ENCODE measurements around the gene RPL7L1. TPM values are rescaled to one million over a fixed set of nuclear protein-coding genes. Genes with fewer than 3 reads are reported as not detected.

The RPL7L1 gene
- total and polyA plus RNA-seq, 2 of the 13 experiments (the other 11 are each of a cell fraction or from before 2014, with no cell fraction given), result 51.6 to 179 TPM

GRCh38 chr6:42890311-42891198 is 11.1 kb downstream of the RPL7L1 start (continued):
- peak; percentile 98 for TF ChIP-seq ARID4A (CRISPR knock-in tag; IDR thresholded peaks at IDR 0.05; ENCODE audit: borderline replicate concordance)
- TF ChIP-seq ZNF160 (CRISPR knock-in tag; IDR thresholded peaks at IDR 0.05), result peak; percentile 84
- TF ChIP-seq ZFP91 (CRISPR knock-in tag; IDR thresholded peaks at IDR 0.05; ENCODE audit: borderline replicate concordance), result peak; percentile 98
- peak; percentile 19 for TF ChIP-seq PHF5A (CRISPR knock-in tag; IDR thresholded peaks at IDR 0.05; ENCODE audit: low read depth, unreplicated experiment)
- TF ChIP-seq FLYWCH1 (CRISPR knock-in tag; IDR thresholded peaks at IDR 0.05), result peak; percentile 85; the same call in 1 of the 2 replicates
- TF ChIP-seq ZNF367 (CRISPR knock-in tag; IDR thresholded peaks at IDR 0.05; ENCODE audit: borderline replicate concordance), result peak; percentile 67; the same call in 1 of the 2 replicates
- TF ChIP-seq ZNF276 (CRISPR knock-in tag; IDR thresholded peaks at IDR 0.05; ENCODE audit: low read depth), result peak; percentile 96
- TF ChIP-seq NFE2 (CRISPR knock-in tag; IDR thresholded peaks at IDR 0.05), result no peak
- TF ChIP-seq ZNF883 (CRISPR knock-in tag; IDR thresholded peaks at IDR 0.05; ENCODE audit: not compliant biosample characterization), result peak; percentile 96
- TF ChIP-seq, protein P1, sequence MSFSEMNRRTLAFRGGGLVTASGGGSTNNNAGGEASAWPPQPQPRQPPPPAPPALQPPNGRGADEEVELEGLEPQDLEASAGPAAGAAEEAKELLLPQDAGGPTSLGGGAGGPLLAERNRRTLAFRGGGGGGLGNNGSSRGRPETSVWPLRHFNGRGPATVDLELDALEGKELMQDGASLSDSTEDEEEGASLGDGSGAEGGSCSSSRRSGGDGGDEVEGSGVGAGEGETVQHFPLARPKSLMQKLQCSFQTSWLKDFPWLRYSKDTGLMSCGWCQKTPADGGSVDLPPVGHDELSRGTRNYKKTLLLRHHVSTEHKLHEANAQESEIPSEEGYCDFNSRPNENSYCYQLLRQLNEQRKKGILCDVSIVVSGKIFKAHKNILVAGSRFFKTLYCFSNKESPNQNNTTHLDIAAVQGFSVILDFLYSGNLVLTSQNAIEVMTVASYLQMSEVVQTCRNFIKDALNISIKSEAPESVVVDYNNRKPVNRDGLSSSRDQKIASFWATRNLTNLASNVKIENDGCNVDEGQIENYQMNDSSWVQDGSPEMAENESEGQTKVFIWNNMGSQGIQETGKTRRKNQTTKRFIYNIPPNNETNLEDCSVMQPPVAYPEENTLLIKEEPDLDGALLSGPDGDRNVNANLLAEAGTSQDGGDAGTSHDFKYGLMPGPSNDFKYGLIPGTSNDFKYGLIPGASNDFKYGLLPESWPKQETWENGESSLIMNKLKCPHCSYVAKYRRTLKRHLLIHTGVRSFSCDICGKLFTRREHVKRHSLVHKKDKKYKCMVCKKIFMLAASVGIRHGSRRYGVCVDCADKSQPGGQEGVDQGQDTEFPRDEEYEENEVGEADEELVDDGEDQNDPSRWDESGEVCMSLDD (CRISPR knock-in tag; IDR thresholded peaks at IDR 0.05; ENCODE audit: borderline replicate concordance), result peak; percentile 62; the same call in 1 of the 2 replicates
- TF ChIP-seq KAT2B (IDR thresholded peaks at IDR 0.05; ENCODE audit: borderline replicate concordance, low read depth, low read length), result no peak
- peak; percentile 43; the same call in 1 of the 2 replicates for TF ChIP-seq RBAK (CRISPR knock-in tag; IDR thresholded peaks at IDR 0.05)
- 0 out of 2 replicates have a peak, but pooled peaks have one; percentile 90 for TF ChIP-seq PAX8 (CRISPR knock-in tag; IDR thresholded peaks at IDR 0.05; ENCODE audit: borderline replicate concordance)
- no peak for TF ChIP-seq ADNP (CRISPR knock-in tag; IDR thresholded peaks at IDR 0.05)
- TF ChIP-seq ZKSCAN1 (IDR thresholded peaks at IDR 0.05; ENCODE audit: low read length), result no peak
- no peak for TF ChIP-seq ZNF20 (CRISPR knock-in tag; IDR thresholded peaks at IDR 0.05)
- TF ChIP-seq ZIK1 (CRISPR knock-in tag; IDR thresholded peaks at IDR 0.05; ENCODE audit: borderline replicate concordance, low read depth), result peak; percentile 94
- peak; percentile 98 for TF ChIP-seq TAF1 (CRISPR knock-in tag; IDR thresholded peaks at IDR 0.05)
